HG02943 (cell line): ENCODE results near the gene VTI1A.
"Not testable (repeated sequence)": the region's sequence is repeated elsewhere in the genome, so short reads cannot be mapped to it uniquely, and the experiment has no call there.

Experiments
- ATAC-seq: cut with Tn5 transposase; IDR thresholded peaks from one replicate; pipeline ENCODE4 v1.9.1; 2021; ENCODE audit warnings: mild to moderate bottlenecking, low read depth, moderate library complexity; ENCODE audit not compliant: unreplicated experiment

Gene VTI1A

GRCh38 chr10:112706577-112706976 is 259.6 kb downstream of the VTI1A start:
- ATAC-seq = no peak

- no peak for ATAC-seq
These were observed 261.4 kb downstream of the VTI1A start for GRCh38 chr10:112708461-112708860.

- no peak for ATAC-seq
These were observed 263.5 kb downstream of the VTI1A start for GRCh38 chr10:112710528-112710927.

DNA sequence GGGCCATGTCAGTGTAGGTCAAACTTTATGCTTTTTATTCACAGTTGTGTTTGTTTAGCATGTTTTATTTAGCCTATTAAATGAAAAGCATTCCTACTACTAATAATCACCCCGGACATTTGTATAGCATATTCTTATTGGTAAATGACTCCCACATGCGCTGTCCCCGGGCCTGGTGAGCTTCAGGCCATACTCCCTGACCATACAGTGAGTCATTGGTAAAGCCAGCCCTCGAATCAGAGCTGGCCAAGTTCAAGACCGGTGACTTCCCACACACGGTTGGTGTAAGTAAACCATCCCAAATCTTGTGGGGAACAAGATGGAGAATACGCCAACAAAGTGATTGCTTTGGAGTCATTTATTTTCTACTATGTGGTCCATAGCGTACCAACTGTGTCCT is 264.4 kb downstream of the VTI1A start:
- ATAC-seq = no peak

GRCh38 chr10:112712536-112712935 is 265.5 kb downstream of the VTI1A start:
- ATAC-seq = no peak

GRCh38 chr10:112713411-112713810 is 266.4 kb downstream of the VTI1A start:
- ATAC-seq = no peak

GRCh38 chr10:112715581-112715980 is 268.6 kb downstream of the VTI1A start:
- ATAC-seq = no peak

GRCh38 chr10:112716076-112716475 is 269.1 kb downstream of the VTI1A start:
- ATAC-seq = no peak

- no peak for ATAC-seq
These were observed 270.0 kb downstream of the VTI1A start for GRCh38 chr10:112716924-112717413.

- no peak for ATAC-seq
These were observed 273.2 kb downstream of the VTI1A start for GRCh38 chr10:112720178-112720577.

DNA sequence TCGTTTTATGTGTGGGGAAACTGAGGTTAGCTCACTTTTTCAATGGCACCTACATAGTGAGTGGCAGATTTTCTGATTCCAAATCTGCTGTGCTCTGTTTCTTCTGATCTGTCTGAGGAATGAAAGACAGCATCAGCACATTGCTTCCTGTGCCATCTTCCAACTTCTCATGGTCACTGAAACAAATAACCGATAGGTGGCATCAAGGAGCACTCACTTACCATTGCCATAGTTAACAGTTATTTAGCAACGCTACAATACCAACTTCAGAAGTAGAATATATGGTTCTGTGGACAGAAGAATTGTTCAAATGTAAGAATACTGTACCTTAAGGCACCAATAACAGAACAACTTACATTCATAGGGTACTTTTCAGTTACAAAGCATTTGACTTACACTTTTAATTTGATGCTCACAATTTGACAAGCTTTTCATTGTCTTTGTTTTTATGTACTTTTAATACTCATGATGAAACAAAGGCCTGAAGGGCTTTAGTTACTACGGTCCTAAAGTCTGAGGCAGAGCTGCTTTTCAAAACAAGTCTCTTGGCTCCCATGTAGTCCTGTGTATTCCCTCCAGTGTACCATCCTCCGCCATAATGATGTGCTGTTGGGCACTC is 274.2 kb downstream of the VTI1A start:
- ATAC-seq = no peak

- no peak for ATAC-seq
These were observed 275.7 kb downstream of the VTI1A start for GRCh38 chr10:112722758-112723157.

- no peak for ATAC-seq
These were observed 276.9 kb downstream of the VTI1A start for GRCh38 chr10:112723876-112724275.

- no peak for ATAC-seq
These were observed 277.5 kb downstream of the VTI1A start for GRCh38 chr10:112724404-112724991.

DNA sequence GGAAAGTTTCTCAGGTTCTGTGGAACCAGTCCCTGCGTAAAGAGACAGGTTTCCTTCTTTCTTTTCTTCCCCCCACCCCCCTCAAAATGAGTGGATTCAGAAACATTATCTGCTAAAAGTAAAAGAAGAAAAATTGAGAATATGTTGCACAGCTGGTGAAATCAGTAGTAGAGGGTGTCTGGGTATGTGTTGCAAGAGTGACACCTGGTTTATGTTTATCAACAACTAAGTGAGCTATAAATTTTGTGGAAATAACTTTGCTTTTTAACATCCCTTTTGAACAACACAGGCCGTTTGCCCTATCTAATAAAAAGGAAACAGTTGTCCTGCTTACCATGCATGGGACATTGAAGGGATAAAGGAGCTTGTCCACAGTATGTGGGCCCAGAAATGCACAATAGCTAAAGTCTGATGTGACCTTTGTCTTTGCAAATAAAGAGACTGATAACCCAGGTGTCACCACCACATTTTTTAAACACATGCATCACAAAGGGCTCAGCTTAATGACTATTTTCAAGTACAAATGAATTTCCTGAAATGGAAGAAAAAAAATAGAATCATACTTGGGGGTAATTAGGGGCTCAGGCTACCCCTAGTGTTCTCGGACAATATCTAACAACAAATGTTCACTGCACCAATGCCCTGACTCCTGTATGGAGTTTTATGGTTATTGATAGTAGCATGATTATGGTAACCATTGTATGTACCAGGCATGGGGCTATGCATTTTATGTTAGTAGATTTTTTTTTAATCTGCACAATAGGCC is 281.3 kb downstream of the VTI1A start:
- ATAC-seq = no peak

GRCh38 chr10:112728997-112729396 is 282.0 kb downstream of the VTI1A start:
- no peak for ATAC-seq

DNA sequence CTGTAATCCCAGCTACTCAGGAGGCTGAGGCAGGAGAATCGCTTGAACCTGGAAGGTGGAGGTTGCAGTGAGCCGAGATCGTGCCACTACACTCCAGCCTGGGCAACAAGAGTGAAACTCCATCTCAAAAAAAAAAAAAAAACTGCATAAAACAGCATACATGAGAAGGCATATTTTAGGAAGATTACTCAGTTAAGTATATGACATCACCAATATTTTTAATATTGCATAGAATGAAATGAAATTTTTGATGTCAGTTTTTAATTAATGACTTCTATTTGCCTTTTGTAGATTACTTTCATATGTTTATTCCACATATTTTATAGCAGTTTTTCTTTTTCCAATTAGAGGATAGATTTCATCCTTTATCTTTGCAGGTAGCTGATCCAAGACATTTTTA is 284.4 kb downstream of the VTI1A start:
- ATAC-seq = not testable (repeated sequence)

- no peak for ATAC-seq
These were observed 285.4 kb downstream of the VTI1A start for GRCh38 chr10:112732277-112732921.

- ATAC-seq = no peak
These were observed 288.2 kb downstream of the VTI1A start for GRCh38 chr10:112735041-112735695.
